ENCODE data around the gene AHRR. TPM values are rescaled to one million over a fixed set of nuclear protein-coding genes. Genes with fewer than 3 reads are reported as not detected.

AHRR gene
- polyA plus RNA-seq, 1 donor from 2014 or later = 0.05 TPM

Other genes with a start within 250 kb of the AHRR start
- gene PLEKHG4B, start 229.5 kb upstream of the AHRR start, polyA plus RNA-seq = not detected
- gene LRRC14B, start 130.2 kb upstream of the AHRR start, polyA plus RNA-seq = not detected
- gene CCDC127, start 103.6 kb upstream of the AHRR start, polyA plus RNA-seq = 5.1 TPM
- 177 TPM for gene SDHA, start 103.4 kb upstream of the AHRR start, polyA plus RNA-seq
- gene PDCD6, start 50.1 kb upstream of the AHRR start, polyA plus RNA-seq = 179 TPM
- gene EXOC3, start 121.5 kb downstream of the AHRR start, polyA plus RNA-seq = 25.8 TPM
- gene SLC9A3, start 202.7 kb downstream of the AHRR start, polyA plus RNA-seq = 1.2 TPM